Endodermal cell (in vitro differentiated cells): Measurements from ENCODE around the gene BEST4. TPM values are rescaled to one million over a fixed set of nuclear protein-coding genes. Genes with fewer than 3 reads are reported as not detected.

Experiments used
- DNase-seq: peaks from one replicate; pipeline ENCODE4 v3.0.0-alpha.2; 2017
- H3K27ac ChIP-seq: 2 replicates; pipeline ENCODE4 v1.5.1; 2013; ENCODE audit warnings: mild to moderate bottlenecking, low read depth, low read length, moderate library complexity
- H3K27me3 ChIP-seq: 2 replicates; pipeline ENCODE4 v1.6.1; 2013; ENCODE audit warnings: mild to moderate bottlenecking, low read length, moderate library complexity; ENCODE audit not compliant: insufficient read depth, control insufficient read depth, poor library complexity, severe bottlenecking
- H3K36me3 ChIP-seq: 2 replicates; pipeline ENCODE4 v1.7.0; 2013; ENCODE audit warnings: mild to moderate bottlenecking, low read length, moderate library complexity; ENCODE audit not compliant: control insufficient read depth, insufficient read depth
- H3K4me1 ChIP-seq: one replicate; pipeline ENCODE4 v1.7.0; 2013; ENCODE audit warnings: low read length; ENCODE audit not compliant: control insufficient read depth, insufficient read depth
- H3K4me3 ChIP-seq: 2 replicates; pipeline ENCODE4 v1.5.1; 2013; ENCODE audit warnings: mild to moderate bottlenecking, low read length, moderate library complexity
- H3K9ac ChIP-seq: 2 replicates; pipeline ENCODE4 v1.6.1; 2013; ENCODE audit warnings: mild to moderate bottlenecking, low read length, moderate library complexity; ENCODE audit not compliant: poor library complexity, severe bottlenecking; ENCODE audit errors: extremely low read depth
- H3K9me3 ChIP-seq: 2 replicates; pipeline ENCODE4 v1.6.1; 2013; ENCODE audit warnings: mild to moderate bottlenecking, low read length, moderate library complexity; ENCODE audit not compliant: control insufficient read depth
- H3K27ac Mint-ChIP-seq: 2 replicates; pipeline ENCODE4 v1.8.0; 2020; ENCODE audit warnings: mixed read lengths
- H3K27me3 Mint-ChIP-seq: 2 replicates; pipeline ENCODE4 v1.8.0; 2021; ENCODE audit warnings: mild to moderate bottlenecking, mixed read lengths; ENCODE audit not compliant: insufficient read depth
- H3K36me3 Mint-ChIP-seq: 2 replicates; pipeline ENCODE4 v1.8.0; 2020; ENCODE audit warnings: low read depth, mixed read lengths
- H3K4me1 Mint-ChIP-seq: 2 replicates; pipeline ENCODE4 v1.8.0; 2020; ENCODE audit warnings: mixed read lengths
- H3K4me3 Mint-ChIP-seq: 2 replicates; pipeline ENCODE4 v1.8.0; 2020; ENCODE audit warnings: mild to moderate bottlenecking, moderate library complexity, mixed read lengths
- H3K9me3 Mint-ChIP-seq: 2 replicates; pipeline ENCODE4 v1.8.0; 2020; ENCODE audit warnings: mild to moderate bottlenecking, mixed read lengths
- WGBS, 2 experiments: methylation state at CpG; one replicate each; pipeline versions ENCODE4 v1.1.5 to v1.1.7; 2013; ENCODE audit warnings: missing lambda C conversion rate in 2 of 2, mixed read lengths in 1 of 2; ENCODE audit not compliant: insufficient coverage in 1 of 2, insufficient read length in 1 of 2; 5-methylcytosine and 5-hydroxymethylcytosine counted together
- total RNA-seq, 2 donors: library from RNA; stranded (reverse); fragmentation: NEBNext Ultra II Directional in 1 of 2; extraction: Animal tissue kit (Norgen Biotek cat#: 25700) in 1 of 2; gene quantifications; 2 replicates in 1 of 2; 3 replicates in 1 of 2; pipeline ENCODE4 v1.2.1, GENCODE V29; 2021
- TF ChIP-seq, protein P1 (sequence below): fragments of 200-600 bp; sonication (generic); conservative IDR thresholded peaks from 2 replicates; pipeline ENCODE4 v1.5.0; 2021; ENCODE audit warnings: antibody characterized with exemption, mild to moderate bottlenecking

The BEST4 gene
- total RNA-seq, 2 donors from 2014 or later: 1.6 to 2.3 TPM

DNA sequence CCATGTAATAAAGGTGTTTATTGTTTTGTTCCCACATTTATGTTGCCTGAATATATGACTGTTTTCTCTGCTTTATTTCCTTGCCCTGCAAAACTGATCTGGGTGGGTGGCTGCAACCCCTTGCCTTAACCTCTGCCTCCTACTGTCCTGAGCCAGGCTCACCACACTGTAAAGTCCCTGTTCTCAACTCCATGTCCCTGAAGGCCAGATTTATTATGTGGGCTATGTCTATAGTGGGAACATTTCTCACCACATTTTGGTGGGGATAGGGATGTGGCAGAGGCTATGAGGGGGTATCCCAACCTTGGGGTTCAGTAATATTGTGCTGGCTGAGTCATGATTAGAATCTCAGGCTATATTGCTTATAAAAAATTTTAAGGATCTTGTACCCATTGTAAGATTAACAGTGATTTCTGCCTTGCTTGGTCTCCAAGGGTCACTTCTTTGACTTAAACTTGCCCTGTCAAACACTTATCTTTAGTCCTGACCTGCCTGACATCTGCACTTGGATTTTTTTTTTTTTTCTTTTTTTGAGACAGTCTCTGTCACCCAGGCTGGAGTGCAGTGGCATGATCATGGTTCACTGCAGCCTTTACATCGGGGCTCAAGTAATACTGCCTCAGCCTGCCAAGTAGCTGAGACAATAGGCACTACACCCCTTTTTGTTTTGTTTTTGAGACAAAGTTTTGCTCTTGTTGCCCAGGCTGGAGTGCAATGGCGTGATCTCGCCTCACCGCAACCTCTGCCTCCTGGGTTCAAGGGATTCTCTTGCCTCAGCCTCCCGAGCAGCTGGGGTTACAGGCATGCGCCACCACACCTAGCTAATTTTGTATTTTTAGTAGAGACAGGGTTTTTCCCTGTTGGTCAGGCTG lies 9.0 kb downstream of the BEST4 start:
- Mint-ChIP-seq H3K27me3 (no peaks in the 10 kb centered on the region), H3K36me3 (peaks cover 57% of the 10 kb centered on the region), H3K9me3 (no peaks in the 10 kb centered on the region), H3K4me1 (peaks cover 21% of the 10 kb centered on the region), H3K27ac (peak overlapping the region; percentile 71), H3K4me3 (peak overlapping the region; percentile 87)
- H3K36me3 ChIP-seq: peaks cover 38% of the 10 kb centered on the region
- no peak overlapping the region for H3K9ac ChIP-seq
- TF ChIP-seq, protein P1, sequence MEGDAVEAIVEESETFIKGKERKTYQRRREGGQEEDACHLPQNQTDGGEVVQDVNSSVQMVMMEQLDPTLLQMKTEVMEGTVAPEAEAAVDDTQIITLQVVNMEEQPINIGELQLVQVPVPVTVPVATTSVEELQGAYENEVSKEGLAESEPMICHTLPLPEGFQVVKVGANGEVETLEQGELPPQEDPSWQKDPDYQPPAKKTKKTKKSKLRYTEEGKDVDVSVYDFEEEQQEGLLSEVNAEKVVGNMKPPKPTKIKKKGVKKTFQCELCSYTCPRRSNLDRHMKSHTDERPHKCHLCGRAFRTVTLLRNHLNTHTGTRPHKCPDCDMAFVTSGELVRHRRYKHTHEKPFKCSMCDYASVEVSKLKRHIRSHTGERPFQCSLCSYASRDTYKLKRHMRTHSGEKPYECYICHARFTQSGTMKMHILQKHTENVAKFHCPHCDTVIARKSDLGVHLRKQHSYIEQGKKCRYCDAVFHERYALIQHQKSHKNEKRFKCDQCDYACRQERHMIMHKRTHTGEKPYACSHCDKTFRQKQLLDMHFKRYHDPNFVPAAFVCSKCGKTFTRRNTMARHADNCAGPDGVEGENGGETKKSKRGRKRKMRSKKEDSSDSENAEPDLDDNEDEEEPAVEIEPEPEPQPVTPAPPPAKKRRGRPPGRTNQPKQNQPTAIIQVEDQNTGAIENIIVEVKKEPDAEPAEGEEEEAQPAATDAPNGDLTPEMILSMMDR: no peak
- H3K27ac ChIP-seq: no peak overlapping the region
- no peak for DNase-seq
- no peaks in the 10 kb centered on the region for H3K9me3 ChIP-seq
- H3K27me3 ChIP-seq: no peaks in the 10 kb centered on the region
- H3K4me1 ChIP-seq: no peaks in the 10 kb centered on the region
- peak overlapping the region; percentile 98 for H3K4me3 ChIP-seq
- WGBS, 2 experiments: 96 to 97% methylated on average over 3 to 6 of the region's 6 CpGs

DNA sequence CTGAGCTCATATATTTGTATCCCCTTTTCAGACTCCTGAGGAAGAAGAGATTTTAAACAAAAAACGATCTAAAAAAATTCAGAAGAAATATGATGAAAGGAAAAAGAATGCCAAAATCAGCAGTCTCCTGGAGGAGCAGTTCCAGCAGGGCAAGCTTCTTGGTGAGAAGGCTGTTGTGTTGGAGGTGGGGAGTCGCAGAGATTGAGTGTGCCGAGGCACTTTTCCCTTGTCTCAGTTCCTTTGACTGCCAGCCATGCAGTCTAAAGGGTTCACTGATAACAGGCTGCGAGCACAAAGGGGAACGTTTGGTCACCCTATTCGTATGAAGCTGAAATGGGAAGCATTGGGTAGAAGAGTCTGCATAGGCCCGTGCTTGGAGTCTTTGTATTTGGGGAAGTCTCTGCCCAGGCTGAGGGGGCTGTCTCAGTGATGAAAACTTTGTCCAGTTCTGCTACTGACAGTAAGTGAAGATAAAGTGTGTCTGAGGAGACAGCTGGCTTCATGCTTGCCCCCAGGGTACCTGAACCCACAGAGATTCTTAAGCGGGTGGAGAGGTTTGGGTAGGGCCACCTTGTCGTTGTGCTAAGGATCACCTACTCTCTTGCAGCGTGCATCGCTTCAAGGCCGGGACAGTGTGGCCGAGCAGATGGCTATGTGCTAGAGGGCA lies 9.9 kb downstream of the BEST4 start:
- TF ChIP-seq, protein P1: no peak
- Mint-ChIP-seq H3K27me3 (no peaks in the 10 kb centered on the region), H3K9me3 (no peaks in the 10 kb centered on the region), H3K27ac (peak overlapping the region; percentile 73), H3K36me3 (peaks cover 57% of the 10 kb centered on the region), H3K4me1 (peaks cover 17% of the 10 kb centered on the region), H3K4me3 (peak overlapping the region; percentile 87)
- H3K4me3 ChIP-seq: peak overlapping the region; percentile 98
- no peak overlapping the region for H3K27ac ChIP-seq
- H3K9ac ChIP-seq: no peak overlapping the region
- no peaks in the 10 kb centered on the region for H3K27me3 ChIP-seq
- no peaks in the 10 kb centered on the region for H3K4me1 ChIP-seq
- WGBS, 2 experiments: 92 to 98% methylated on average over 12 to 13 of the region's 13 CpGs
- no peaks in the 10 kb centered on the region for H3K9me3 ChIP-seq
- peaks cover 38% of the 10 kb centered on the region for H3K36me3 ChIP-seq
- DNase-seq: no peak

DNA sequence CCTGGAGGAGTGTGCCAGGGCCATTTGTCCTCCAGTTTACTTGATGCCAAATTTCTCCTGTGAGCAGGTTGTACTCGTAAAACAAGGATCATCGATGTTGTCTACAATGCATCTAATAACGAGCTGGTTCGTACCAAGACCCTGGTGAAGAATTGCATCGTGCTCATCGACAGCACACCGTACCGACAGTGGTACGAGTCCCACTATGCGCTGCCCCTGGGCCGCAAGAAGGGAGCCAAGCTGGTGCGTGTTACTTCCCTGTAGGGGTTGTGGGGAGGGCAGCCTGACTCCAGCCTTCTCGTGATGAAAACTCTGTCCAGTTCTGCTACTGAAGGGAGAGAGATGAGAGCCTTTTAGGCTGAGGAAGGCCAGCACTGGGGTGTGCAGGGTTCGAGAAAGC lies 10.4 kb downstream of the BEST4 start:
- H3K36me3 ChIP-seq: peaks cover 38% of the 10 kb centered on the region
- H3K4me3 ChIP-seq: peak overlapping the region; percentile 98
- TF ChIP-seq, protein P1: no peak
- H3K27ac Mint-ChIP-seq: peak overlapping the region; percentile 73
- H3K27ac ChIP-seq: no peak overlapping the region
- H3K36me3 Mint-ChIP-seq: peaks cover 57% of the 10 kb centered on the region
- H3K9me3 ChIP-seq: no peaks in the 10 kb centered on the region
- H3K27me3 ChIP-seq: no peaks in the 10 kb centered on the region
- H3K9me3 Mint-ChIP-seq: no peaks in the 10 kb centered on the region
- peak overlapping the region; percentile 87 for H3K4me3 Mint-ChIP-seq
- no peaks in the 10 kb centered on the region for H3K27me3 Mint-ChIP-seq
- H3K4me1 ChIP-seq: no peaks in the 10 kb centered on the region
- H3K4me1 Mint-ChIP-seq: peaks cover 17% of the 10 kb centered on the region
- 94 to 97% methylated on average over 12 to 14 of the region's 14 CpGs for WGBS, 2 experiments
- DNase-seq: no peak
- H3K9ac ChIP-seq: peak overlapping the region; percentile 98
